ENCODE results near the gene SLC1A1.

The SLC1A1 gene

GRCh38 chr9:4615778-4616177 lies 125.5 kb downstream of the SLC1A1 start:
- DNase-seq, result no peak

DNA sequence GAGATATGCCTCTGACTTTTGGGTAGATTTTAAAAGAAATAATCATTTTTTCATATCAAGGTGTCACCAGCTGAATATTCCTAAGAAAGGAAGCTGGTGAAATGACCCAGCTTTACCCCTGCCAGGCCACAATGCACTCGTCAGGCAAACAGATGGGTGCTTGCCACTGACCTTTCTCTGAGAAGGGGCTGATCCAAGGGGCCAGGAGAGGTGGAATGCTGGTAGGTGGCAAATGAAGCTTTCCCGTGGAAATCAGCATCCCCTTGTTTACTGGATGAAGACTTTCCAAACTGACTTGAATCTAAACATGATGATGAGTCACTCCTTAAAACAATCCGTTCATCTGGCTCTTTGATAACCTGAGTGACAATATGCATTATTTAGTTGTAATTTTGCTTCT lies 127.5 kb downstream of the SLC1A1 start:
- no peak for DNase-seq

DNA sequence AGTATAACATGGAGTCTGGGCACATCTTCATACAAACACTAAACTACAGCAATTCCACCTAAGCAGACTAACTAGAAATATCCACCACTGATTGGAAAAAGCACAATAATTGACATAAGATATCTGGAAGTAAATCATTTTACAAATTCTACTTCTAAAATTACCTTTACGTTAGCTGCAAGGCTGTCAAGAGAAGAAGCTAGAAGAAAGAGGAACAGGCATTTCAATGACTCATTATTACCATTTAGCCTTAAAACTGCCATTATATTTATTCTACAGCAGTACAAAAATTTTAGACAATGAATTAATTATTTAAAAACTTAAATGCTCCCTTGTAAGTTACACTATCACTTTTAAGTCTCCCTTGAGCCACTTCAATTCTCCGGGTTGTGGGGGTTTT lies 128.4 kb downstream of the SLC1A1 start:
- no peak for DNase-seq

- DNase-seq, result no peak
Measured at GRCh38 chr9:4620057-4620765, 129.9 kb downstream of the SLC1A1 start.

- DNase-seq, result no peak
Measured at GRCh38 chr9:4620881-4621555, 130.8 kb downstream of the SLC1A1 start.

- DNase-seq, result no peak
Measured at GRCh38 chr9:4622016-4622415, 131.7 kb downstream of the SLC1A1 start.

DNA sequence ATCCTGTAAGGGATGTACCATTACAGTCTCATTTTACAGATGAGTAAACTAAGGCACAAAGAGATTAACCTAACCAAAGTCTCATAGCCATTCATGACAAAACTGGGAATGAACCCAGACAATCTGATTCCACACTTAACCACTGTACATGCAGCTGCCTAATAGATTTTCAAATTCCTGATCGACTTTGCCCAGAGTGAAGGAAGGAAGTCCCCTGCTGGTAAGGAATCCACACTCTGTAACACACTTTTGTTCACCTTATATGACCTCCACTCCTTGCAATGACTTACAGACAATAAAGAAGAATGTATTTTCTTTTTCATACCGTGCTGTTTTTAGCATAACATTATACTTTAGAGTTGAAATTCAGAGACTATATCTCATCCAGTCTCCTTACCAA lies 140.6 kb downstream of the SLC1A1 start:
- DNase-seq, result no peak

All from anterior cingulate cortex (tissue), 58 donors.